SKM-1 (cell line): Measurements from ENCODE around the gene PTPRH.
"Not testable (repeated sequence)": the region's sequence is repeated elsewhere in the genome, so short reads cannot be mapped to it uniquely, and the experiment has no call there.

Experiments
- DNase-seq: peaks from one replicate; lab custom pipeline; 2025; ENCODE audit not compliant: unreplicated experiment; lab: John Stamatoyannopoulos, UW

The PTPRH gene

DNA sequence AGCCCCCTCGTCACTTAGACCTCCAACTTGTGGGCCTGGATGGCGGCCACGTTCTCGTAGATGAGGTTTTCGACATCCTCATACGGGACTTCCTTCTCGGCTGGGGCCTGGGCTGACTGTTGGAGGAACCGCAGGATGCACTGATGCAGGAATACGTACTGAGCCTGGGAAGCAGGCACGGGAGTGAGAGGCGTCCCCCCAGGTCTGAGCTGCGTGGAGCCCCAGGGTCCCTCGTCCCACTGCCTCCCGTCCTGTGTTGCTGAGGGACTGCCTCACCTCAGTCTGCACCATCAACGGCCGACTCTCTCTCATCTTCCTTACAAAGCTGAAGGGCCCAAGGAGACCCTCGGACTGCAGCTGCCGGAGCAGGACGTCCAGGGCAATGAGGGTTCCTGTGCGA is 27.6 kb downstream of the PTPRH start:
- DNase-seq, result no peak

DNA sequence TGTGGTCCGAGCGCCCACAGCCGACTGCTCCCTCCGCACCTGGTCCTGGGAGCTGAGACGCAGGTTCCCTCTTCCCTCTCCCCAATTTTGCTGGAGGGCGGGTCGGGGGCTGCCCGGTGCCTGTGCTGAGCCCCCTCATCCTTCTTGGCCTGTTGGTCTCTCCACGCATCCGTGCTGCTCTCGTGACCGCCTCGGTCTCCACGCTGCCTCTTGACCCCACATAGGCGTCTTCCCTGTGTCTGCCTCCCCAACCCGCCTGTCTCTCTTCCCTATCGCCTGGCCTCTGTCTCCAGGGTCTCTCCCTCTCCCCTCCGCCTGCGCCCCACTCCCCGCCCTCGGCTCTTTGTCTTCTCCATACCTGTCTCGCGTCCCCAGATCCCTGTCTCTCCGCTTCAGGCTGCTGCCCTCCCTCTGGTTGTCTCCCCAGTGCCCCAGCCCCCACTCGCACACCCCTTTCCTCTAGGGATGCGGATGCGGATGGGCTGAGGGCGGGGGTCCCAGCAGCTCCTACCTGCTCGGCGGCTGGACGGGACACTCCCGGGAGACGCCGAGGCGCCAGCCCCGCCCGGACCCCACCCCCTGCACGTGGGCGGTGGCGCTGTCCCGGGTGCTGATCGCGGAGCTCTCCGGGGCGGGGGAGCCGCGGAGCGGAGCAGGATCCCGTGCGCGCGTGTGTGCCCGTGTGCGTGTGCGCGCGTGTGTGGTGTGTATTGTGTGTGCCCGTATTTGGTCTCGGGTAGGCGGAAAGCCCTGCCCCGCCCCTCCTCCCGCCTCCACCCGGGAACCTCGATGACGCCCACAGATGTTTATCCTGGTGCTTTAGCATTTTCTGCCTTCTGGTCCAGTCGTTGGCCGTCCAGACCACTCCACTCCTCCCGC is 29.5 kb downstream of the PTPRH start, which contains the start of gene SYT5:
TSS of gene SYT5 (minus strand) at position 684 of the 879 bp plus-strand sequence. CDS start 1,248 bp downstream, outside the sequence.
- no peak for DNase-seq

DNA sequence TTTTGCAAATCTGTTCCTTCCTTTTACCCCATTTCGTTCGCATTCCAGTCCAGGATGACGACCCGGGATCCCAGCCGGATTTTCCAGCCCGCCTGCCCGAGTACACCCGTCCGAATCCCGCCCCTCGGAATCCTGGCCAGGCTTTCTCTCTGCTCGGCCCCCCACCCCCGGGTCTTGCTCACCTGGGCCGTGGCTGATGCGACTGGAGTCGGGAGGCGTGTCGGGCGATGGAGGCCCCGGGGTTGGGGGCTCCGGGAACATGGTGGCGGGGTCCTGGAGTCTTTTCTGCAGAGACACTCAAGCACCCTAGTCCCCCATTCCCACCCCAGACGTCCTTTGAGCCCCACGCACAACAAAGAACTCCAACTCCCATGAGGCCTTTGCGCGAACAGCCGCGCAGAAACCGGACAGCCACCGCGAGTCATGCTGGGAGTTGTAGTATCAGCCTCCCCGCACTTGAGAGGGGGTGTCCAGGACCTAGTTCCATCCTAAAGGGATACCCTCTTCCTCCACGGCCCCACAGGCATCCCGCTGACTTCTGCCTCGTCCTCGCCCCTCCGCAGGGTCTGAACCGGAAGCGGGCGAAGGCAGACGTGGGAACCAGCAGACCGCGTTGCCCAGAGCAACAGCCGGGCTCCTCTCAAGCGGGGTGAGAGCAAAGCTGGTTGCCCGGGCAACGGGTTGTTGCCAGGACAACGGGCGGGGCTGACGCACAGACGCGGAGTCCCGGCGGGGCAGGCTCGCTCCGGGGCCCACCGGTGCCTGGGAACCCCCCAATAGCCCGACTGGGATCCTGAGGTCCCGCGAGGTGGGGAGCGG is 30.3 kb downstream of the PTPRH start:
- peak; percentile 1 for DNase-seq

DNA sequence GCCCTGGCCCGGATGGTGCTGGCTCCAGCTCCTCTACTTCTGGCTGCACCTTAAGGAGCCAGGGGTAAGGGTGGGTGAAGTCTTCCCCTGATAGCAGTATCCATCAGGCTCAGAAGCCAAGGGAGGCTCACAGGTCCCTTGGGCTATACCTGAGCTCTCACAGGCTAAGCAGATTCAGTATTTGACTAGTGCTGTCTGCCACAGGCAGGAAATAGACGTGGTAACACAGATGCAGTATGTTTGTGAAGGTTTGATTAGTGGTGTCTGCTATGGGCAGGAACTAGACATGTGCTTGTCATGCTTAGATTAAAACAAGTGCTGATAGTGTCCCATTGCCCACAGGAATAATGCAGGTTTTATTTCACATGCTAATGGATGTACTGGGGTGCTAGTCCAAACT is 33.2 kb downstream of the PTPRH start:
- DNase-seq, result no peak

DNA sequence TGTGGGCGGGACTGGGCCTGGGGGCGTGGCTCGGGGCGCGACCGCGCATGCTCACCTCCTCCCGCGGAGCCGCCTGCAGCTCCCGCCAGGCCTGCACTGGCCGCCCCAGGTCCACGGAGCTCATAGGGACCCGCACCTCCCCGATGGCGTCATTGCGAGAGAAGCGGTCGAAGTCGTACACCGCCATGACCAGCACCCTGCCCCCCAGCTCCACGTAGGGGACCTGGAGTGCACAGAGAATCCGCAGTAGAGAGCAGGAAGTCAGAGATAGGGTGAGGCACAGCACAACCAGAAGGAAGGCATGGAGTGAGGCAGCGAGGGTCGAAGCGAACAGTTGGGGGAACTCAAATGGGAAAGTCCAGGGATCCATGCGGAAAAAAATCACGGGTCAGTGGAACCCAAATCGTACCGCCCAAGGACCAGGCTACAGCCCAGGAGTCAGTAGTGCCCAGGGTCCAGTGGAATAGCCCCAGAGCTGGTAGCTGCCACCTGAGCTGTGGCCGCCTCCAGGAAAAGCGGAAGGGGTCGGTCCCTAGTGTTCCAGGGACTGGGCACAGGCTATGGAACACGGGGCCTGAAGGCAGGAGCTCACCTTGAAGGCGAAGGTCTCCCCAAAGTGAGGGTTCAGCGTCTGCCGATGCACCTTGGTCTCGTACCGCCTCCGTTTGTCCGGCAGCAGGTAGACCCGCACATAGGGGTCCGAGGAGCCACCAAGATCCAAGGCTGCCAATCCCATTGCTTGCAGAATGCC is 34.0 kb downstream of the PTPRH start:
- no peak for DNase-seq

DNA sequence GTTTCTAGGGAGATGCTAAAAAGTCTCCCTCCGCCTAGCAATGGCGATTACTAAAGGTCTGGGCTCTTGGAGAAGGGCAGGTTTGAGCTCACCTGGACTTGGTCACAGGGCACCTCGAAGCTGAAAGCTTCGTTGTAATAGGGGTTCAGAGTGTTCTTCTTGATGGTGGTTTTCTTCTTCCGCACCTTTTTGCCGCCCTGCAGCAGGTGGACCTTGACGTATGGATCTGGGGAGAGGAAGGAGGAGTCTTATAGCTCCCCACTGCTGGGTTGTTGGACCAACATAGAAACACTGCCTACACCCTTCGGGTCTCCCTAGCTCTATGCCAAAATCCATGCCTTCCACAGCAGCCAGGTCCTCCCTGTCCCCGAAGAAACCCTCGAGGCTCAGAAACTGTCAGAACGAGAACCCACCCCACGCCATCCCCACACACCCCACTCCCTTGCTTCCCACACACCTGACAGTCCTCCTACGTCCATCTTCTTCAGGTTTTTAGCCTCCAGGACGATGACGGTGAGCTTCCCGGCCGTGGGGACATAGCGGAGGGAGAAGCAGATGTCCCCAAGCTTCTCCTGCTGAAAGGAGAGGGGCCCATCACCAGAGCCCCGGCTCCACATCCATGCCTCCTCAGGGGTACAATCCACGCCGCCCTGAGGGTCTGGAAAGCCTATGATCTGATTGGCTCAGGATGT is 34.7 kb downstream of the PTPRH start:
- DNase-seq, result no peak

DNA sequence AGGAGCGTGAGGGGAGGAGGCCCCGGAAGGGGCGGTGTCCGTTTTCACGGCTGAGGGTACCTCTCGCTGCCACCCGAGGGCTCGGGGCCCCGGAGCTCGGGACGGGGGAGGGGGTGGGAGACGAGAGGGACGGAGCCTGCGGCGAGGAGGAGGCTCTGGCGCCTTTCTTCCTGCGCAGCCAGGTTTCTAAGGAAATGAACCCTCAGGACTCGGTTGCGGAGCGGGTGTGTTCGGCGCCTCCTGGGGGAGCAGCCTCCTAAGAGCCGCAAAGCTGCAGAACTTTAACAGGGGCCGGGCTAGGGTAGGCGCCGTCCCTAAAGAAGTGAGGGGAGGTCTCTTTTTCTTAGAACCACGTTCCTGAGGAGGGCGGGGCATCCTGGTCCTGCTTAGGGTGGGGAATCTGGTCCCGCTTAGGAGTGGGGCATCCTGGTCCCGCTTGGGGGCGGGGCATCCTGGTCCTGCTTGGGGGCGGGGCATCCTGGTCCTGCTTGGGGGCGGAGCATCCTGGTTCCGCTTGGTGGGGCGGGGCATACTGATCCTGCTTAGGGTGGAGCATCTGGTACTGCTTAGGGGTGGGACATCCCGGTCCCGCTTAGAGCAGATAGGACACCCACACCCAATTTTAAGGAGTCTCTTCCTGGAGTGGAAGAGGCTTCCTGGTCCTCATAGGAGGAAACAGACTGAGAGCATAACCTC is 35.4 kb downstream of the PTPRH start:
- DNase-seq, result peak; percentile 3

DNA sequence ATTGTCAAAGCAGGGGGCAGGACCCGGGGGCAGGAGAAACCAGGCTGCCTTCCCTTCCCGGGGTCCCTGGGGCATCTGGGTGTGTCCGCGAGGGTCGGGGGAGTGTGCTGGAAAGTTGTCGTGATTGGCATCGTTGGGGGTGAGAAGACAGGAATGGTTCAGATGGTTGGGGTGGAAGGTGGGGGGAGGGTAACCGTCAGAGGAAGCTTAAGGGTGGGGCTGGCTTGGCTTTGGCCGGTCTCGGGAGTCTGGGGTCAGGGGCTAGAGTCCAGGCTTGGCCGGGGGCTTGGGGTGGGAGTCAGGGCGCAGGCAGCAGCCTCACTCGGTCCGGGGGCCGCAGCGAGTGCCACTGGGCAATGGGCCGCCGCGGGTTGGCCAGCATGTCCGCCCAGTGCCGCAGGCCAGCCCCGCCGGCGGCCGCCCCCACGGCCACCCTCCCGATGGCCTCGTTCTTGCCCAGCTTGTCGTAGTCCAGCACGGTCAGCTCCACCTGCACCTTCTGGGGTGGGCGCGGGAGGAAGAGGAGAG is 36.1 kb downstream of the PTPRH start:
- DNase-seq, result no peak

DNA sequence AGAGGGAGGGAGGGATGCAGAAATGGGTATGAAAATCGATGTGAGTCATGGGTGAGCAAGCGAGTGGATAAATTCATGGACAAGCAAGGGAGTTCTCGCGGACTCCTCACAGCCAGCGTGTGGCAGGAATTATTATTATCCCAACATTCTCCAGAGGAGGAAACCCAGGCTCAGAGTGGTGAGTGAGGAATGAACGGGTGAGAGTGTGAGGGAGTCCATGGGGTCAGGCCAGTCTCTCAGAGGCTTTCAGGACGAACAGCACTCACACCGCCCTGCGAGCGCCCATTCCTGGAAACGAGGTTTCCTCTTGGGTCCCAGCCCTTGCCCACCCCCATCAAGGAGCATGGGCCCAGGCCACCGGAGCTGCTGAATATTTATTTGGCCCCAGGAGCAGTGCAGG is 36.6 kb downstream of the PTPRH start:
- DNase-seq, result no peak

DNA sequence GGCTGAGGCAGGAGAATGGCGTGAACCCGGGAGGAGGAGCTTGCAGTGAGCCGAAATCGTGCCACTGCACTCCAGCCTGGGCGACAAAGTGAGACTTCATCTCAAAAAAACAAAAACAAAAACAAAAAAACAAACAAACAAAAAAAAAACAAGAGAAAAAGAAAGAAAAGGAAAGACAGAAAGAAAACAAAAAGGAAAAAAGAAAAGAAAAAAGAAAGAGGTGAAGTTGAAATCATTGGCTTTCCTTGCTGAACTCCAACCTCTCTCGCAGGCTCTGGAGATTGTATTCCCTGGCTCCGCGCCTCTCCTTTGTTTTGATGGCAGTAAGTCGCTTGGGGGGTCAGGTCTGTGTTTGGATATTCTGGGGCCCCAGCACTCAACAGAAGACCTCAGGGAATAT is 37.0 kb downstream of the PTPRH start:
- not testable (repeated sequence) for DNase-seq

DNA sequence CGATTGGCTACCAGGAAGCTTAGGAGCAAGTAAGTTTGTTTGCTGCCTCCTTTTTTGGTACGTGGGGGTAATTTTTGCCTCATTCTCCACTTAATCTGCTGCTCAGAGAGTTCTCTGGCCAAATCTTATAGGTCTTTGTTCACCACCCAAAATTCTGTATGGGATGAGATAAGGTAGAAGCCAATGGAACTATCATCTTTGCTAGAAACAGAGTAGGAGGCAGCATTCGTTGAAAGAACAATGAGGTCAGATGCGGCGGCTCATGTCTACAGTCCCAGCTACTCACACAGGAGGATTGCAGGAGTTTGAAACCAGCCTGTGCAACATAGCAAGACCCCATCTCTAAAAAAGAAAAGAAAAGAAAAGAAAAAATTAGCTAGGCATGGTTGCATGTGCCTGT is 37.9 kb downstream of the PTPRH start:
- DNase-seq, result no peak

DNA sequence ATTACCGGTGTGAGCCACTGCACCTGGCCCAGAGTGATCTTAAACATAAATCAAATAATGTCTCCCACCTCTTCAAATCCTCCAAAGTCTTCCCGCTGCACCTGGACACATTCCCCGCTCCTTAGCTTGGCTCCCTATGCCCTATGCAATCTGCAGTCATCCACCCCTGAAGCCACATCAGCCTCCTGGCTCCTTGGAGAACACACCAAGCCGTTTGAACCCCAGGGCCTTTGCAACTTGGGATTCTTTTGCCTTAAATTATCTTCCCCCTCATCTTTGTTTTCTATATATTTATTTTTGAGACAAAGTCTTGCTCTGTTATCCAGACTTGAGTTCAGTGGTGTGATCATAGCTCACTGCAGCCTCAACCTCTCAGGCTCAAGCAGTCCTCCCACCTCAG is 40.2 kb downstream of the PTPRH start:
- no peak for DNase-seq

DNA sequence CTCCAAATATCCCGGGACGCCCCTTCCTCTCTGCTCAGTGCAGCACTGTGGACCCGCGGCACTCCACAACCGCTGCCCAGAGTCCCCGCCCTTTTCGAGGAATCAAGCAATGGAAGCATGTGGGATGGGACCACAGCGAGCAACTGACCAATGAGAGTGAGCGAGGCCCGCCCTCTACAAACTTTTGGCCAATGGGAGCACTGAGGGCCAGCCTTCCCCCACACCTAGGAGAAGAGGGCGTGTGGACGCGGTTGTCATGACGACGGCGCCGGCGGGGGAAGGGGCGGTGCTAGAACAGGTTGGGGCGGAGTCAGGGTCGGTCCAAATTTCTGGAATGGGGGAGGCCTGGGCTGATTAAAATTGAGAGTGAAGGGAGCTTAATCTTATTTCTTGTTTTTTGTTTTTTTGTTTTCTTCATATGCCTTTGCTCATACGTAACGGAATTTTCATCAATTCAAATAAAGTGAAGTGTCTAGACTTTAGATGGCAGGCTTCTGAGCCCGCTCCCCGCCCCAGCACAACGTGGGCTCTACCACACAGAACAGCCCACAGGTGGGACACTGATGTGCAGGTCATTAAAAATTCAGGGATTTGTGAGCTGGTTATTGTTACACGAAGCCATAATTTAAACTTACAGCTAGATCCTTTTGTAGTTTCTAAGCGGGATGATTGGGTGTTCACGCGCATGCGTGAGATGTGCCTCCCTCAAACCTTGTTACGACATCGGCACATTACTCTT is 42.6 kb downstream of the PTPRH start, which contains the start of gene DNAAF3:
TSS of gene DNAAF3 (minus strand) at position 84 of the 739 bp plus-strand sequence. CDS start 200 bp downstream, outside the sequence.
- DNase-seq, result peak; percentile 88

DNA sequence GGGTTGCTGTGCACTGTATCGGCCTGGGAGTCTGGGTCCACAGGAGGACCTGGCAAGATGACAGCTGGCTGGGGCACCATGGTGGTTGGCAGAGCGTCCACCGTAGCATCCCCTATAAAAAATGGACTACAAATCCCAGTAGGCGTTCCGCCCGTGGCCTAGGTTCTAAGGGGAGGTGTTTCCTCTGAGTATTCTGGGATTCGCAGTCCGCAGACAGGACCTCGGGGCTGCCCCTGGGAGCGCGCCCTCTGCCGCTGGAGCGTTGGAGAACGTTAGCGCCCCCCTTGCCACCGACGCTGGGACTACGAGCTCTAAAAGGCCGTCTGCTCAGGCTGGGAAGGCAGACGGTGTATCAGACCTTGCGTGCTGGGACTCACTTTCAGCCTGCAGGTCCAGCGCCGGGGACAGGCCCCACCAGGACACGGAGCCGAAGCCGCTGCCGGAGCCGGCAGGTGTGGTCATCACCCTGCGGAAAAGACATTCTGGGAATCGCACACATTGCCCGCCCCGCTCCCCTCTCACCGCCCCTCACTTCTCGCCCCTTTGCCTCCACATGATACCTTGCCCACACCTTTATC is 43.3 kb downstream of the PTPRH start:
- DNase-seq, result peak; percentile 54

DNA sequence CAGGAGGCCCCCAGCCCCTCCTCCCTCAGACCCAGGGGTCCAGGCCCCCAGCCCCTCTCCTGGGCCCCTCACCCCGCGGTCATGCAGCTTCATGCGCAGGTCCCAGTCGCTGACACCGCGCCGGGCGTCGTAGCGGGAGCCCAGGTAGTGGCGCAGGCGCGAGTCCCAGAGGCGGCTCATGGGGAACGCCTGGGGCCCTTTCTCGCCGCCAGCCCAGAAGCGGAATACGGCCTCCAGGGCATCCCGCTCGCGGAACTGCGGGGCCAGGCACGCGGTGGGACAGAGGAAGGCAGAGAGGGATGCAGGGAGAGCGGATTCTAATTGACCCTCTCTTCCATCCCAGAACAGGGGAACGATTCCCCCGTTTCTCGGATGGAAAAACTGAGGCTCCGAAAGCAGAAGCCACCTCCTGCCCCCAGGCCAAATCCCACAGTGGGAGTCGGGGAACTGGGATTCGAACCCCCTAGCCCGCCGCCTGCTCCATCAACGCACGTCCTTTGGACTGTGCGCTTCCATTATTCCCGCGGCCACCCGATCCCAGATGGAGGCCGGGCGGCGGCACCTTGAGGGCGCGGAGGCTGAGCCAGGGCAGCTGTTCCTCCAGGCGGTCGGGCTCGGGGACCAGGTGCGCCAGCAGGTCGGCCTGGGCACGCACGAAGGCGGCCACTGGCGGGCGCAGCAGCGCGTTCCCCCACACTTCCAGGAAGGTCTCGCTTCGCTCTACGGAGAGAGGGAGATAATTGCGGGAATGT is 47.6 kb downstream of the PTPRH start:
- no peak for DNase-seq

DNA sequence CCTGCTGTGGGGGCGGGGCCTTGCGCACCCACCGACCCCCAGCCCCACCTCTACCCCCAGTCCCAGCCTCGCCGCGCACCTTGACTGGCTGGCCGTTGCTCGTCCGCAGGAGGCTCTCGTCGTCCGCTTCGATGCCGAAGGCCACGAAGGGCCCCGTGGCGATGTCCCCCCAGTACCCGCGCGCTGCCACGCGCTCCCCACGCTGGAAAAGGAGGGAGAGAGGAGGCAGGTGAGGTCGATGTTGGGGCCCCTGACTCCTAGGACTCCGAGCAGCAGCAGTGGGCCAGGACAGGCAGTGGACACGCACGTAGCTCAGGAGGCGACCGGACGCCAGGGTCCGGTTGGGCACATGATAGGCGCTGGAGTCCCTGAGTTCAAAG is 48.3 kb downstream of the PTPRH start:
- DNase-seq, result no peak

DNA sequence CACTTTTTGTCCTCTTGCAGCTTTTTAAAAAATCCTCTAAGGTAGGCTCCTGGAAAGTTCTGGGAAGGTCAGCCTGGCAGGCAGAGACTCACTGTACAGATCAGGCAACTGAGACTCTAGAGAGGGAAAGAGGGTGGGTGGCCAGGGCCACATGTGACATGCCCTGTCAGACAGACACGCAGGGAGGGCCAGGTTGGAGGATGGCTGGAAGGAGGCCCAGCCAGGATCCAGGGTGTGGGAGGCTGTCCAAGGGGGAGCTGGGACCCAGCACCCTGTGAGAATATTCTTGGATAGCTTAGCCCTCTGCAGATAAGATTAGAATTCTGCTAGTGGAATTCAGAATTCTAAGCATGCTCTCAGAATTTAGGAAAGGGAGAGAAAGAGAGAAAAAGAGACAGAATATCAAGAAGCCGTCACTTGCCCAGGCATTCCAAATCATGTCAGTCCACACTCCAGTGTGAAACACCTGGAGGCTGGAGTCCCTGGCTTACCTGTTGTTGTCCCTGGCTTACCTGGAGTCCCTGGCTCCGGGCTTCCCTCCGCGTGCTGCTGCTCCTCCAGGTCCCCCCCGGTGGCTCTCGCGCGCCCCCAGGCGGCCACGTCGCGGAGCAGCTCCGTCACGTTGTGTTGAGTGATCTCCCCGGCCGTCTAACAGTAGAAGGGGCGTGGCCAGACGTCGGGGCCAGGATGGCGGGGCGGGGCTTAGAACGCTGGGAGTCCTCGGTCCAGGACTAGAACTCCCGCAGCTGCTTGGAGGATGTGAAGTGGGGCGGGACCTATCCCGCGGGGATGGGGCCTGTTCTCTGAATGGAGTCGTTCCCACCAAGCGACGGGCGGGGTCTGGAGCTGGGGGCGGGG is 48.9 kb downstream of the PTPRH start:
- DNase-seq, result peak; percentile 70
